K562 (cell line): ENCODE results near the gene ABT1. TPM values are rescaled to one million over a fixed set of nuclear protein-coding genes. Genes with fewer than 3 reads are reported as not detected.

Experiments used
- ATAC-seq: fragments of 200-7000 bp; cut with Tn5 transposase; 3 replicates; pipeline ENCODE4 v1.9.1; 2020; ENCODE audit warnings: moderate library complexity
- BruUV-seq: library from RNA; stranded (reverse); fragments of 400-500 nt; replicated peaks from 2 replicates; lab custom pipeline; 2021; lab: Mats Ljungman, UMichigan
- CTCF ChIA-PET: fragments of 300-600 bp; formaldehyde crosslinking; extraction: SDS; loops from one replicate; lab custom pipeline; 2021; ENCODE audit warnings: low intra/inter-chr PET ratio; lab: Yijun Ruan, JAX
- POLR2A ChIA-PET: fragments of 300-600, 350-650 bp; sonication (Branson Sonifier 250); formaldehyde crosslinking; extraction: SDS; loops from one replicate; lab custom pipeline; 2021; ENCODE audit warnings: antibody characterized with exemption, inconsistent platforms; lab: Yijun Ruan, JAX
- DNase-seq, 4 experiments: peaks; one replicate each; pipeline versions ENCODE4 v3.0.0 to v3.0.0-alpha.2; 2011 to 2018; ENCODE audit warnings: low spot score in 3 of 4, mixed read lengths in 3 of 4; ENCODE audit errors: extremely low read depth in 1 of 4
- FAIRE-seq: peaks from 2 replicates; lab custom pipeline; 2011; peaks lifted over from hg19 to GRCh38; lab: Jason Lieb, UNC
- H2AFZ ChIP-seq: 2 replicates; pipeline ENCODE4 v1.6.0; 2011; ENCODE audit warnings: low read depth, low read length, control low read depth, inconsistent platforms
- H3K27ac ChIP-seq: fragments of 200-600 bp; 3 replicates; pipeline ENCODE4 v1.8.0; 2011; ENCODE audit warnings: low read depth, mild to moderate bottlenecking, control low read depth, inconsistent platforms, low read length, moderate library complexity, mixed read lengths; ENCODE audit errors: extremely low read depth
- H3K27me3 ChIP-seq, 2 experiments: fragments of 300-600 bp in 1 of 2; 2 replicates in 1 of 2; 3 replicates in 1 of 2; pipeline versions ENCODE4 v1.6.0 to v1.8.0; 2011; ENCODE audit warnings: inconsistent platforms in 2 of 2, low read length in 2 of 2, mild to moderate bottlenecking in 1 of 2, mixed read lengths in 1 of 2, moderate library complexity in 1 of 2; ENCODE audit not compliant: control insufficient read depth in 2 of 2, insufficient read depth in 2 of 2
- H3K36me3 ChIP-seq: fragments of 300-600 bp; 3 replicates; pipeline ENCODE4 v1.8.0; 2011; ENCODE audit warnings: mild to moderate bottlenecking, low read length, inconsistent platforms; ENCODE audit not compliant: control insufficient read depth, insufficient read depth
- H3K4me1 ChIP-seq, 2 experiments: fragments of 200-600 bp in 1 of 2; replicated peaks in 1 of 2; 2 replicates in 1 of 2; 3 replicates in 1 of 2; pipeline versions ENCODE4 v1.5.1 to v1.8.0; 2011; ENCODE audit warnings: inconsistent platforms in 2 of 2, low read length in 2 of 2, mild to moderate bottlenecking in 1 of 2, mixed read lengths in 1 of 2, moderate library complexity in 1 of 2; ENCODE audit not compliant: control insufficient read depth in 2 of 2, insufficient read depth in 2 of 2
- H3K4me2 ChIP-seq: 2 replicates; pipeline ENCODE4 v1.6.1; 2011; ENCODE audit warnings: low read length, control low read depth, inconsistent platforms, mixed read lengths; ENCODE audit not compliant: insufficient read depth
- H3K4me3 ChIP-seq: fragments of 200-600 bp; sonication (generic), shearing (Covaris generic); 2 replicates; pipeline ENCODE4 v1.5.1; 2016; ENCODE audit warnings: control low read depth, inconsistent platforms
- H3K79me2 ChIP-seq: fragments of 200-600 bp; 3 replicates; pipeline ENCODE4 v1.8.0; 2011; ENCODE audit warnings: low read length, inconsistent platforms; ENCODE audit not compliant: control insufficient read depth, insufficient read depth
- H3K9ac ChIP-seq, 2 experiments: 2 replicates each; pipeline versions ENCODE4 v1.6.0 to v1.6.1; 2011; ENCODE audit warnings: low read depth in 2 of 2, low read length in 2 of 2, control low read depth in 1 of 2, inconsistent platforms in 1 of 2, mild to moderate bottlenecking in 1 of 2, mixed read lengths in 1 of 2; ENCODE audit not compliant: insufficient read depth in 1 of 2
- H3K9me1 ChIP-seq: one replicate; pipeline ENCODE4 v1.6.0; 2011; ENCODE audit warnings: inconsistent platforms, mild to moderate bottlenecking, low read length, moderate library complexity; ENCODE audit not compliant: control insufficient read depth, insufficient read depth
- H3K9me3 ChIP-seq: replicated peaks from 2 replicates; pipeline ENCODE4 v1.5.1; 2011; ENCODE audit warnings: low read depth, low read length, inconsistent platforms; ENCODE audit not compliant: control insufficient read depth, insufficient read depth
- H4K20me1 ChIP-seq: replicated peaks from 2 replicates; pipeline ENCODE4 v1.6.1; 2011; ENCODE audit warnings: low read length, inconsistent platforms, mixed read lengths; ENCODE audit not compliant: control insufficient read depth, insufficient read depth
- ARID2 ChIP-seq: fragments of 450-650 bp; IDR thresholded peaks from 2 replicates; pipeline ENCODE4 v1.6.1; 2017; ENCODE audit warnings: antibody characterized with exemption, mild to moderate bottlenecking
- BRD9 ChIP-seq: fragments of 450-650 bp; IDR thresholded peaks from 2 replicates; pipeline ENCODE4 v1.6.1; 2018; ENCODE audit warnings: low read depth; ENCODE audit not compliant: partially characterized antibody
- CEBPB ChIP-seq: fragments of 450-650 bp; IDR thresholded peaks from 2 replicates; pipeline ENCODE4 v1.6.1; 2016; ENCODE audit warnings: missing genetic modification characterization, missing compliant biosample characterization
- CHD2 ChIP-seq: IDR thresholded peaks from 2 replicates; pipeline ENCODE4 v1.6.1; 2011; ENCODE audit warnings: low read depth, low read length
- CREM ChIP-seq: IDR thresholded peaks from 2 replicates; pipeline ENCODE4 v1.6.1; 2014; ENCODE audit warnings: antibody characterized with exemption, low read depth
- MCM5 ChIP-seq: fragments of 450-650 bp; IDR thresholded peaks from 2 replicates; pipeline ENCODE4 v1.6.1; 2016; ENCODE audit warnings: low read depth
- MGA ChIP-seq: fragments of 450-650 bp; IDR thresholded peaks from 2 replicates; pipeline ENCODE4 v1.6.1; 2016; ENCODE audit warnings: mild to moderate bottlenecking, moderate library complexity
- NFRKB ChIP-seq: fragments of 450-650 bp; IDR thresholded peaks from 2 replicates; pipeline ENCODE4 v1.6.1; 2016; ENCODE audit warnings: low read depth
- RBM15 ChIP-seq: fragments of 200-400 bp; formaldehyde crosslinking; IDR thresholded peaks from 2 replicates; pipeline ENCODE4 v1.6.1; 2018; ENCODE audit warnings: mild to moderate bottlenecking, low read length, moderate library complexity; ENCODE audit not compliant: insufficient read depth
- SMARCA4 ChIP-seq: fragments of 450-650 bp; IDR thresholded peaks from 2 replicates; pipeline ENCODE4 v1.6.1; 2016
- TEAD4 ChIP-seq, 2 experiments: sonication (generic) in 1 of 2; formaldehyde crosslinking in 1 of 2; IDR thresholded peaks; 2 replicates each; pipeline versions ENCODE4 v1.6.1 to v1.8.0; 2012 to 2022; ENCODE audit warnings: borderline replicate concordance in 1 of 2, inconsistent platforms in 1 of 2, low read length in 1 of 2, mild to moderate bottlenecking in 1 of 2, missing genetic modification reagents in 1 of 2
- ZKSCAN3 ChIP-seq: fragments of 250-450 bp; sonication (Bioruptor Pico); IDR thresholded peaks from 2 replicates; pipeline ENCODE4 v1.4.0; 2020
- ZNF311 ChIP-seq: fragments of 250-450 bp; sonication (Bioruptor Pico); IDR thresholded peaks from 2 replicates; pipeline ENCODE4 v1.4.0; 2020; ENCODE audit warnings: mild to moderate bottlenecking, moderate library complexity
- ZNF696 ChIP-seq: fragments of 250-450 bp; sonication (Bioruptor Pico); conservative IDR thresholded peaks from 2 replicates; pipeline ENCODE4 v1.4.0; 2020; ENCODE audit warnings: mild to moderate bottlenecking, moderate library complexity
- WGBS: fragments of 100-300 bp; shearing (Covaris generic); methylation state at CpG from one replicate; pipeline ENCODE4 v1.1.6; 2016; ENCODE audit warnings: low coverage, mixed read lengths; ENCODE audit not compliant: insufficient coverage; ENCODE audit errors: missing lambda C conversion rate; 5-methylcytosine and 5-hydroxymethylcytosine counted together
- in situ Hi-C: fragments of 300-500 bp; cut with MboI; formaldehyde crosslinking; loops from 4 replicates; pipeline ENCODE4 v1.15.0; 2018; ENCODE audit warnings: inconsistent platforms, mixed read lengths
- intact Hi-C: fragments of 100-400 bp; cut with micrococcal nuclease; formaldehyde crosslinking; loops from 2 replicates; pipeline ENCODE4 v1.14.2; 2022
- polyA plus RNA-seq, 8 experiments: library from polyadenylated mRNA; depleted of rRNA in 4 of 8; stranded (reverse) in 5 of 8; unstranded in 3 of 8; fragments of >200 nt; fragmentation: Nextera tagmentation in 2 of 8; fragmentation: Illumina TruSeq in 1 of 8; extraction: Ambion mirVana in 2 of 8; extraction: Trizol in 1 of 8; gene quantifications; 2 replicates each; pipeline versions ENCODE4 v1.2.1 to v1.2.3, GENCODE V29; 2011 to 2014; ENCODE audit warnings: inconsistent platforms in 1 of 8, missing spikeins in 1 of 8
- total RNA-seq, 7 experiments: library from RNA; depleted of rRNA in 6 of 7; stranded (reverse); fragments of >200 nt in 6 of 7; fragmentation: Illumina TruSeq in 2 of 7; extraction: Trizol in 2 of 7; gene quantifications; 2 replicates each; pipeline versions ENCODE4 v1.2.1 to v1.2.3, GENCODE V29; 2011 to 2021; ENCODE audit warnings: low replicate concordance in 1 of 7

ABT1 gene
- total and polyA plus RNA-seq, 9 of the 15 experiments (the other 6 are each of a cell fraction or from before 2014, with no cell fraction given) = 8.8 to 52.7 (median 40.7) TPM

- Histone ChIP-seq H3K4me3 (no peak overlapping the region), H3K79me2 (no peaks in the 10 kb centered on the region), H3K27me3 (no peaks in the 10 kb centered on the region), H3K9me1 (no peaks in the 10 kb centered on the region), H3K9ac (peak overlapping the region; percentile 30 to 54; a peak in 3 of 4 replicates), H3K4me2 (peak overlapping the region; percentile 61), H3K36me3 (no peaks in the 10 kb centered on the region), H2AFZ (peak overlapping the region; percentile 97), H3K27ac (peak overlapping the region; percentile 53), H4K20me1 (no peaks in the 10 kb centered on the region), H3K9me3 (no peaks in the 10 kb centered on the region), H3K4me1 (peaks cover 0 to 6% of the 10 kb centered on the region in 2 experiments; a peak in 3 of 5 replicates)
- DNase-seq (peak in 1 of 4 experiments; percentile 32), ATAC-seq (peak; percentile 71), FAIRE-seq (no peak)
- in situ Hi-C loops (loop anchor here (25.0 kb wide), 1 partner anchor 376 kb away; a partner anchor contains a TSS), intact Hi-C loops (no loop called here)
- POLR2A ChIA-PET = interaction anchor here (0.6 to 2.2 kb wide), 12 partner anchors 9 to 375 kb away, joined by 3 to 9 read pairs (median 4); a partner anchor contains a TSS
- CTCF ChIA-PET = no interaction called here
- no TSS peak for BruUV-seq
- 42% methylated on average over 6 of the region's 6 CpGs for WGBS
- TF ChIP-seq ARID2 (no peak), SMARCA4 (no peak), BRD9 (no peak), CEBPB (peak; percentile 49; the same call in 1 of the 2 replicates), ZNF311 (CRISPR knock-in tag) (no peak), RBM15 (no peak), MCM5 (no peak), NFRKB (0 out of 2 replicates have a peak, but pooled peaks have one; percentile 46), CREM (no peak), ZNF696 (CRISPR knock-in tag) (no peak), CHD2 (no peak), ZKSCAN3 (no peak), TEAD4 (IDR thresholded peaks at IDR 0.05; ENCODE audit: low read length) (no peak), TEAD4 (CRISPR knock-in tag; IDR thresholded peaks at IDR 0.05; ENCODE audit: borderline replicate concordance) (no peak), MGA (no peak)
These were observed 33.3 kb upstream of the ABT1 start for GRCh38 chr6:26563488-26563887.
